Medulla oblongata (tissue), 1 donor: ENCODE data around the gene ZBBX.
A peak's percentile ranks its signal among the peaks of the same experiment; 100 is the strongest.
"Not testable (repeated sequence)": the region's sequence is repeated elsewhere in the genome, so short reads cannot be mapped to it uniquely, and the experiment has no call there.

Experiments used
- DNase-seq: peaks from one replicate; pipeline ENCODE4 v3.0.0-alpha.2; 2015; ENCODE audit errors: extremely low spot score

Gene ZBBX, protein sequence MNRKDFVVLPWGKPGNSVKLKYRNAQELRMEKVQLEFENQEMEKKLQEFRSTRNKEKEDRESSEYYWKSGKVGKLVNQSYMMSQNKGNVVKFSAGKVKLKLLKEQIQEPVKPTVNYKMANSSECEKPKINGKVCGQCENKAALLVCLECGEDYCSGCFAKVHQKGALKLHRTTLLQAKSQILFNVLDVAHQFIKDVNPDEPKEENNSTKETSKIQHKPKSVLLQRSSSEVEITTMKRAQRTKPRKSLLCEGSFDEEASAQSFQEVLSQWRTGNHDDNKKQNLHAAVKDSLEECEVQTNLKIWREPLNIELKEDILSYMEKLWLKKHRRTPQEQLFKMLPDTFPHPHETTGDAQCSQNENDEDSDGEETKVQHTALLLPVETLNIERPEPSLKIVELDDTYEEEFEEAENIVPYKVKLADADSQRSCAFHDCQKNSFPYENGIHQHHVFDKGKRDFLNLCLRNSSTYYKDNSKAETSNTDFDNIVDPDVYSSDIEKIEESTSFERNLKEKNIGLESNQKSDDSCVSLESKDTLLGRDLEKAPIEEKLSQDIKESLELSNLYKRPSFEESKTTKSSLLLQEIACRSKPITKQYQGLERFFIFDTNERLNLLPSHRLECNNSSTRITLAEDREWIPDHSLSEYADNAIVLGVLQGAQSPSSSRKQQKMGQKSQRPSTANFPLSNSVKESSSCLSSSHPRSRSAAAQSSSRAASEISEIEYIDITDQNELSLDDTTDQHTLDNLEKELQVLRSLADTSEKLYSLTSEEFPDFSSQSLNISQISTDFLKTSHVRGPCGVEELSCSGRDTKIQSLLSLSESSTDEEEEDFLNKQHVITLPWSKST

DNA sequence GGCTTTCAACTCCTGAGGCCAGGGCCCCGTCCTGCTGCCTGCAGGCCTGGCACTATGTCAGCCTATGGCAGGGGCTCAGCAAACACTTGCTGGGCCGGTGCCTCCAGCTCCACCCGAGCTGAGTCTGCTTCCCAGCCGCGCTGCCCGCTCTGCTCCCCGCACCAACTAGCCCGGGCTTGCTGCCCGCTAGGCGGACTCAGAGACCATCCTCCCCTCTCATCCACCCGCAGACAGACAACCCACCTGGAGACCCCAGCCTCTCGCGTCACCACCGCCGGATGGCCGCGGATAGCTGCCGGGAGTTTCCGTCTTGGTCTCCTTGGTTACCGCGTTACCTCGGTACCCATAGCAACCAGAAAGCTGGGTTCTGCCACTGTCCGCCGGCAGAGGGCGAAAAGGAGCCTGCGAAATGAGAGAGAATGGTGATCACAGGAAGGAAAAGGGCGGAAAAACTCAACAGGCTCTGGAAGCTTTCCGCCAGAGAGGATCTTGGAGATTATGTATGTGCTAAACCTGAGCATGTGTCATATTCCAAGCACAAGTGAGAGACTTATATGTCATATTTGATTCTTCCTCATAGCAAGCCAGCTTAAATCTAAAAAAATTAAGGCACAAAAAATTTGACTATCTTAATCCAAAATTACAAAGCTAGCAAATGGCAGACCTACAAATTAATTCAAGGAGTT, at the start of gene ZBBX:
TSS of gene ZBBX (minus strand) at position 294 of the 686 bp plus-strand sequence. CDS start 7,396 bp downstream, outside the sequence.
- DNase-seq: peak; percentile 94

DNA sequence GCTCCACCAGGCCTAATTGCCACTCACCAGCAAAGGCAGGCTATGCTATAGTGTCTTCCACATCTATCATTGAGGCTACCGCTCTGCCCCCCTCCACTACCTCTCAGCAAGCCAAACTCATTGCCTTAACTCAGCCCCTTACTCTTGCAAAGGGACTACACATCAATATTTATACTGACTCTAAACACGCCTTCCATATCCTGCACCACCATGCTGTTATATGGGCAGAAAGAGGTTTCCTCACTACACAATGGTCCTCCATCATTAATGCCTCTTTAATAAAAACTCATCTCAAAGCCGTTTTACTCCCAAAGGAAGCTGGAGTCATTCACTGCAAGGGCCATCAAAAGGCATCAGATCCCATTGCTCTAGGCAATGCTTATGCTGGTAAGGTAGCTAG, 46.9 kb upstream of the ZBBX start:
- not testable (repeated sequence) for DNase-seq

- not testable (repeated sequence) for DNase-seq
Measured at GRCh38 chr3:167422396-167422795, 42.3 kb upstream of the ZBBX start.

GRCh38 chr3:167409611-167410010, 29.5 kb upstream of the ZBBX start:
- no peak for DNase-seq

GRCh38 chr3:167406876-167407492, 26.9 kb upstream of the ZBBX start:
- peak; percentile 89 for DNase-seq

DNA sequence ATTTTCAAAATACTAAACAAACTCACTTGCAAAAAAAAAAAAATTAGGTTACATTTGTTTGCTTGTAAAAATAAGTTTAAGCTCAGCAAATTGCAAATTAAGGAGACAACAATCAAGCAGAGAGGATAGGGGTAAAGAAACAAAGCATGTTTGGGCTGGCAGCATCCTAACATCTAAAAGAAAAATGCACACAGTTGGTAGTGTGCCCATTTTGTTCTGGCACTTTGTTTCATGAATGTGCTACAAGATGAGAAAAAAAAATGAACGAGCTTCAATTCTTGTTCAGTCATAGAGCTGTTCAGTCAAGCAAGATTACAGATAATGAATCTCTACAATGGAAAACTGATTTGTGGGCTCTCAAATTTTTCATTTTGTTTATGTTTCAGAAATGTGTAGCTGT, 17.7 kb upstream of the ZBBX start:
- no peak for DNase-seq

DNA sequence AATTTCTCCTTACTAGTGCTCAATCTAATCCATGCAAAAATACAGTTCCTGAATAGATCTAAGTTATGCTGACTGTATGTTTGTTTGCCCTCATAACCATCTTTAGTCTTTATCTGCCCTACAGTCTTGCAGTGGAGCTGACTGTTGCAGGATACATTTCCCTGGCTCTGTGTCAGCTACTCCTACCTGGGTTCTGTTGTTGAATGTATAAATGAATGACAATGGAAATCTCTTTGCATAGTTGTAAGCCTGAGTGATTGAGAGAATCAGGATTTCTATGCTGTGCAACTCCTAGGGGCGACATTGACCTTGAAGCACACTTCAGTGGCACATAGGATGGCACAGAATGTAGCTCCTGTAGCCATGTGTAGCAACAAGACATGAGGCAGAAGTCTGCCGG, 16.0 kb upstream of the ZBBX start:
- no peak for DNase-seq

DNA sequence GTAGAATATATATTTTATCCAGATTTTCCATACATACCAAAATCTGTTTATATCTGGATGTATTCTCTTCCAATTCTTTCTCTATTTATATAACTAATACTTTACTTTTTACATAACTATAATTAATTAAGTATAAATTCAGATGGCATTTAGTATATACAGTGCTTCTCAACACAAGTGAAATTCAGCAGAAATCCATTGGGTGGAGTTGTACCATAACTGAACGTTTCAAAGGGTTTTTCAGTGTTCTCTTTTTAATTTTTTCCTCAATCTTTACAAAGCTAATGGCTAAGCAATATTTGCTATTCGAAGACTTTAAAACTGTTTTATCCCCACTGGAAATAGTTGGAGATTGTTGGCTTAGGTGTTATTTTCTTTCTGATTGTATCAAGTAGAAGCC, 13.9 kb upstream of the ZBBX start:
- DNase-seq: peak; percentile 7

DNA sequence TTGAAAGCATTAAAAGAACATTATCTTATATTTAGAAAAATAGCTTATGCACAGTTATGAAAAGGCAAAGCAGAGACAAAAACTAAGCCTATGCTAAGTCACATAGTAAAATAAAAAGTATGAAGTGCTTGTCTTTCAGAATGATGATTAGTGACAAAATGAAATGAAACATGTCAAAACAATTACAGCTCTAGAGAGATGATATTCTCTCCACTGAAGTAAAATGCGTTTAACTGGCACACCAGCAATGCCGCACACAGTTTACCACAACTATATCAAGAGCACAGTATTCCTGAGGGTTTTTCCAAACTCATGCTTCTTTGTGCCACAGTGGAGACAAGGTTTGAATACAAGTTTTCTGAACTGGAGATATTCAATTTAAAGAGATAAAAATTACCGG, 2.1 kb upstream of the ZBBX start:
- DNase-seq: no peak

GRCh38 chr3:167375478-167375877, 4.6 kb downstream of the ZBBX start:
- DNase-seq: no peak

- DNase-seq: no peak
Measured at GRCh38 chr3:167372138-167372537, 8.0 kb downstream of the ZBBX start.

- DNase-seq: no peak
Measured at GRCh38 chr3:167361948-167362347, 18.1 kb downstream of the ZBBX start.

- DNase-seq: peak; percentile 27
Measured at GRCh38 chr3:167361306-167361705, 18.8 kb downstream of the ZBBX start.

GRCh38 chr3:167355446-167355845, 24.7 kb downstream of the ZBBX start:
- DNase-seq: no peak

DNA sequence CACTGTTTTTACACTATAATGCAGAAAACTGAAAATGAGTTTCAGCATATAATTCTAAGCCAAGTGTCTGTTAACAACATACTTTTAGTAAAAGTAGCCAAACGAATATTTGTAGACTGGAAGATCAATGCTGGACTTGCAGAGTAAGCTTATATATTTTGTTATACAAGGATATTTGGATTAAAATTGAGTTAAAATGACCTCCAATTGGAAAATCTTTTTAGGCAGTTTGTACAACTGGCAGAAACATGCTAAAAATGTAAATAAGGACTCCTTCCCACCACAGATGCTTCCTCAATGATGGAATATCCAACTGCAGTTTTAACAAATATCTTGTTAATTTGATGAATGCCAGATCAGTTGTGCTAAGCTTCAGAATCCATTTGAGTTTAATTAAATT, 25.3 kb downstream of the ZBBX start:
- DNase-seq: no peak

GRCh38 chr3:167350245-167350862, 29.7 kb downstream of the ZBBX start:
- peak; percentile 33 for DNase-seq

DNA sequence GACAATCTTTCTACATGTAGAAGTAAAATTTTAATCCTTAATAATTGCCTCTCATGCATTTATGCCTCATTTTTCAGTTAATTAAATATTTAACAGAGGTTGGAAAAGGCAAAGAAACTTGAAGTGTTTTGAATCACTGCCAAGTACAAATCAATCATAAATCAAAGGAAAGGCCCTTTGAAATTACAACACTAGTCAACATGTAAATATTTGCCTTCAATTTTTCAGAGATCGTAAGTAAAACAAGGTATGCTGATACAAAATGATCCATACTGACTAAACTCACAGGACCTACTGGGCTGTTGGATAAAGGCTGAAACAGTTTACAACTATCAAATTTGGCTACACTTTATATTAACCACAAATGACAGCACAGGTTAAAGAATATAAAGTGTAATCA, 33.9 kb downstream of the ZBBX start:
- DNase-seq: no peak

GRCh38 chr3:167330993-167331785, 48.9 kb downstream of the ZBBX start:
- no peak for DNase-seq

DNA sequence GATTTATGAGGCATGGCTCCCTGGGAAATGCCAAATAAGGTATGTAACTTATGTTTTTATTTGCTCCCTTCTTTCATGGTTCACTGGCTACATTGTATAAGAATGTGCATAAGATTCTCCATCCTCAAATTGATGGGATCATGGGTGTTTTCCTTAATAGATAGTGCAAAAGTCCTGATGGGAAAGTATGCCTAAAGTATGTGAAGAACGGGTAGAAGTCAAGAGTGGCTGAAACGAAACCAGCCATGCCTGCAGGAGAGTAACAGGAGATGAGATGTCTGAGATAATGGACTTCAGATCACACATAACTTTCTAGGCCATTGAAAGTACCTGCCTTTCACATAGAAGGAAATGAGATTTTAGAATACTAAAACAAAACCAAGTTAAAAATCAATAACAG, 56.5 kb downstream of the ZBBX start:
- DNase-seq: no peak

GRCh38 chr3:167318996-167319615, 61.0 kb downstream of the ZBBX start:
- no peak for DNase-seq
